ENCODE results near the gene TMEM170B.

DNA sequence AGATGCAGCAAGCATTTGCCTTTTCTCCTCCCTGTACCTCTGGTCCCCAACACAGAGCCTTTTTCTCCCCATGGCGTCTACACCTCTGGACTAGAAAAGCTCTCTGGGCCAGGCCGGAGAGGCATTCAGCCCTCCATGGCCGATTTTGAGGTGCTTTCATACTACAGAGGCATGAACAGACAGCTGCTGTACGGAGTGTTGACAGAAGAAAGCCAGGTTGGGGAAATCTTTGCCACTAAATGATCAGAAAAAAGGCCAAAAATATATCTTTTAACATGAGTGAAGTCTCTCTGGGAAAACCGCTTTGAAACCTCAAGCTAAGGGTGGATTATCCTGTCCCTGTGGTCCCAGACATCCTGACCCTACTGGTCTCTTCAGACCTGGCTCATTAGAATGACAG lies 94.0 kb downstream of the TMEM170B start:
- TF ChIP-seq, protein P1, sequence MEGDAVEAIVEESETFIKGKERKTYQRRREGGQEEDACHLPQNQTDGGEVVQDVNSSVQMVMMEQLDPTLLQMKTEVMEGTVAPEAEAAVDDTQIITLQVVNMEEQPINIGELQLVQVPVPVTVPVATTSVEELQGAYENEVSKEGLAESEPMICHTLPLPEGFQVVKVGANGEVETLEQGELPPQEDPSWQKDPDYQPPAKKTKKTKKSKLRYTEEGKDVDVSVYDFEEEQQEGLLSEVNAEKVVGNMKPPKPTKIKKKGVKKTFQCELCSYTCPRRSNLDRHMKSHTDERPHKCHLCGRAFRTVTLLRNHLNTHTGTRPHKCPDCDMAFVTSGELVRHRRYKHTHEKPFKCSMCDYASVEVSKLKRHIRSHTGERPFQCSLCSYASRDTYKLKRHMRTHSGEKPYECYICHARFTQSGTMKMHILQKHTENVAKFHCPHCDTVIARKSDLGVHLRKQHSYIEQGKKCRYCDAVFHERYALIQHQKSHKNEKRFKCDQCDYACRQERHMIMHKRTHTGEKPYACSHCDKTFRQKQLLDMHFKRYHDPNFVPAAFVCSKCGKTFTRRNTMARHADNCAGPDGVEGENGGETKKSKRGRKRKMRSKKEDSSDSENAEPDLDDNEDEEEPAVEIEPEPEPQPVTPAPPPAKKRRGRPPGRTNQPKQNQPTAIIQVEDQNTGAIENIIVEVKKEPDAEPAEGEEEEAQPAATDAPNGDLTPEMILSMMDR (IDR thresholded peaks at IDR 0.05; ENCODE audit: low read length), result no peak
- no peak for TF ChIP-seq EZH2 (optimal IDR thresholded peaks at IDR 0.05; ENCODE audit: low read depth, low read length)
